Activated T-cell treated with anti-CD3 and anti-CD28 coated beads, Interleukin-2, amount 50 U/mL, for 48 hours (primary cell): Measurements from ENCODE around the gene FOXRED2.

Experiments used
- DNase-seq, 2 experiments: peaks; one replicate each; pipeline ENCODE4 v3.0.0-alpha.2; 2020

Gene FOXRED2

GRCh38 chr22:36512991-36513390 is 6.2 kb upstream of the FOXRED2 start:
- no peak for DNase-seq

DNA sequence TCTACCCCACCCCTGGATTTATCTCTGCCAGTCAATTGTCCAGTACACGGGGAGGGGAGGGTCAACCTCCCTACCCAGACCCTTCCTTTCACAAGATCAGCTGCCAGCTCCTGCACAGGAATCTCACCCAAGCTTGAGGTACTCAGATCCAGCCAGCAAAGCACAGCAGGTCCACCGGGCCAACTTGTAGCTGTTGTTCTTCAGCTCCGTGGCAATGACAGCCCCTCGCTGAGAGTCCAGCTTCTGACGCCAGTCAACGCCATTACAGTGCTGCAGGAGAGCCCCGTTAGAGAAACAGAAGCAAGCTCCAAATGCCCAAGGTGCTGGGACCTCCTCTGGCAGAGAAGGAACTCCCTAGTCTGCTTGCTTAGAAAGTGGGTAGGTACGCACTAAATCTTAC is 5.5 kb upstream of the FOXRED2 start:
- no peak for DNase-seq

- DNase-seq, result peak; percentile 56 to 61
Measured at GRCh38 chr22:36510966-36511881, 4.4 kb upstream of the FOXRED2 start.

GRCh38 chr22:36510384-36510783 is 3.5 kb upstream of the FOXRED2 start:
- DNase-seq, result no peak

- DNase-seq, result no peak
Measured at GRCh38 chr22:36507518-36508010, 724 bp upstream of the FOXRED2 start.

DNA sequence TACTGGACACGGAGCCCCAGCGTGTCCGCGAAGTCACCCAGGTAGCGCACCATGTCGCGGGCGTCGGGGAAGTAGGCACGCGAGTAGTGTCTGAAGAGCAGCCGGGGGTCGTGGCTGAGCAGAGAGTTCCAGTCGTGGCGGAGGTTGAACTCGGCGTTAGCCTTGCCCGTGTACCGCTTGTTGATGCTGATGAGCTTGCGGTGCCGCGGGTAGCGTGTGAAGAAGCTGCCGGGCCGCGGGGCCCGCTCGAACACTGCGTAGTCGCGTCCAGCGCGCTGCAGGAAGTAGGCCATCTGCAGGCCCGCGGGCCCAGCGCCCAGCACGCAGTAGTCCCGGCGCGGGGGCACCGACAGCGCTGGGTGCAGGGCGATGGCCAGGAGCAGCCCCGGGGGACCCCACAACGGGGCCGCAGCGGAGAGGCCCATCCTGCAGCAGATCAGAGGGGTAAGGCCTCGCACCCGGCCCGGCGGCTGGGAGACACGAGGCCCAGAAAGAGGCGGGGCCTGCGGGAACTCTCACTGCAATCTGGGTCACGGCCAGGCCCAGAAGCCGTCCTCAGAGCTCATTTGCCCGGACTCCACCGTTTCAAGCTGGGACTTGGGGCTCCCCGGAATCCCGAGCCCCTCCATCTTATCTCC is 723 bp downstream of the FOXRED2 start:
- DNase-seq, result no peak

DNA sequence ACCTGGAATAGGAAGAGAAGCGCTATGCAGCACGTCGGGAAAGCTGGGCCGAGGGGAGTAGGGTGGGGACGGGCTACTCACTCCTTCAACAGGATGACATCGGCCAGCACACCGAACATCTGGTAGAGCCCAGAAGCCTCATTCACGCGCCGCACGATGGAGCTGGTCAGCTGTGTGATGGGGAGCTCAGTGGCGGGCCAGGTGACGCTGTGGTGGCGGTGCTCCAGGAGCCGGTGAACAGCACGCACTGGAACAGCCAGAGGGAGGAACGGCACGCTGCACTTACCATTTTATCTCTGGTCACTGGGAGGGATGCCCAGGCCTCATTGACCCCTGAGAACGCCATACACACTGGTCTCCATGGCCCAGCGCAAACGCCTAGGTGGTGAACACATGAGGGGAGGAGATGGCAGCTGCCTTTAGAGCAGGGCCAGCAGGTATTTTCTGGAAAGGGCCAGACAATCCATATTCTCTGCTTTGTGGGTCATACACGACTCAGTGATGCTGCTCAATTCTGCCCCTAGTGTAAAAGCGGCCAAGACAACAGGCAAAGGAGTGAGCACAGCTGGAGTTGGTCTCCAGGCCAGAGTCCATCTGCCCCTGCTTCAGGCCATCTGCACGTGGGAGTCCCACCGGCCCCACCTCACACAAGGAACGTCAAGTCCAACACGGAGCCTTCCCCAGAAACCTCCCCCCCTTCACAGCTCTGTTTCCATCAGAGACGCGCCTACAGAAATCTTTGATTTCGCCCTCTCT is 8.8 kb downstream of the FOXRED2 start:
- DNase-seq, result no peak

DNA sequence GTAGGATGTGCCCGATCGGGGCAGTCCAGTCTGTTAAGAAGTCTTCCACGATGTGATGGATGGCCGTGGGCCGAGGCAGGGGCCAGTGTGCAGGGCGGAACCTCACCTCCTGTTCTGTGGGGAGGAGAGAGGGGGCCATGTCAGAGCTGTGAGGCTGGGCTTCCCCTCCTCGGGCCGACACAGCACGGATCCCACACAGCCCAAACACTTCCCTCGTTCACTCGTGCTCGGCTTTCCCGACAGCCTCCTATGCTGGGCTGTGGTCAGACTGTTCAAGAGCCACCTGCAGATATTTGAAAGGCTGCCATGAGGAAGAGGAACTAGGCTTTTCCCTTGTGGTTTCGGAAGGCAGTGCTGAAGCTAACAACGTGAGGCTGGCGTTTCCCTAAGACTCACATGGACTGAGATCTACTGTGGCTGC is 13.1 kb downstream of the FOXRED2 start:
- no peak for DNase-seq

GRCh38 chr22:36492109-36492508 is 14.7 kb downstream of the FOXRED2 start:
- DNase-seq, result no peak

DNA sequence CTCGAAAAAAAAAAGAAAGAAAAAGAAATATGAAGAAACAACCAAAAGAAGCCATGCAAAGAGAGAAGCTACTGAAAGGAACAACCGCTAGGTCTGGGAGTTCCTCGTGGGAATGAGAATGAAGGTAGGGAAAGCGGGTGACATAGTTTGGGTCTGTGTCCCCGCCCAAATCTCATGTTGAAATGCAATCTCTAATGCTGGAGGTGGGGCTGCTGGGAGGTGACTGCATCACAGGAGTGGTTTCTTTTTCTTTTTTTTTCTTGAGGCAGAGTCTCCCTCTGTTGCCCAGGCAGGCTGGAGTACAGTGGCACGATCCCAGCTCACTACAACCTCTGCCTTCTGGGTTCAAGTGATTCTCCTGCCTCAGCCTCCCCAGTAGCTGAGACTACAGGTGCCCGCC is 15.7 kb downstream of the FOXRED2 start:
- DNase-seq, result no peak

GRCh38 chr22:36486619-36487384 is 20.0 kb downstream of the FOXRED2 start:
- DNase-seq, result peak; percentile 73 to 76

- DNase-seq, result peak; percentile 96 to 97
Measured at GRCh38 chr22:36481393-36482168, 25.3 kb downstream of the FOXRED2 start, which contains the start of gene TXN2. TSS of gene TXN2 (minus strand) at chr22:36481640. CDS start at chr22:36480837, 803 bp downstream.

GRCh38 chr22:36480941-36481392 is 25.9 kb downstream of the FOXRED2 start:
- DNase-seq, result no peak

DNA sequence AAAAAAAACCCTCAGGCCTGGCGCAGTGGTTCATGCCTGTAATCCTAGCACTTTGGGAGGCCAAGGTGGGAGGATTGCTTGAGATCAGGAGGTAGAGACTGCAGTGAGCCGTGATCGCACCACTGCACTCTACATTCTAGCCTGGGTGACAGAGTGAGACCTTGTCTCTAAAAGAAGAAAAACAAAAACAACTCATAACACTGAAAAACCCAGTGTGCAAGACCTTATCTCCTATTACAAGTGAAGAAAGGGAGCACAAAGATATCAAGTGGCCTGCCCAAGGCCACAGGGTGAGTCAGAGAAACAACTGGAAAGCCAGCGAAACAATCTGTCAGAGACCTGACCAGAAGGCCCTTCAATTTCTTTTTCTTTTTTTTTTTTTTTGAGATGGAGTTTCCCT is 27.9 kb downstream of the FOXRED2 start:
- no peak for DNase-seq

GRCh38 chr22:36475341-36475740 is 31.5 kb downstream of the FOXRED2 start:
- no peak for DNase-seq

GRCh38 chr22:36472689-36473088 is 34.2 kb downstream of the FOXRED2 start:
- no peak for DNase-seq

DNA sequence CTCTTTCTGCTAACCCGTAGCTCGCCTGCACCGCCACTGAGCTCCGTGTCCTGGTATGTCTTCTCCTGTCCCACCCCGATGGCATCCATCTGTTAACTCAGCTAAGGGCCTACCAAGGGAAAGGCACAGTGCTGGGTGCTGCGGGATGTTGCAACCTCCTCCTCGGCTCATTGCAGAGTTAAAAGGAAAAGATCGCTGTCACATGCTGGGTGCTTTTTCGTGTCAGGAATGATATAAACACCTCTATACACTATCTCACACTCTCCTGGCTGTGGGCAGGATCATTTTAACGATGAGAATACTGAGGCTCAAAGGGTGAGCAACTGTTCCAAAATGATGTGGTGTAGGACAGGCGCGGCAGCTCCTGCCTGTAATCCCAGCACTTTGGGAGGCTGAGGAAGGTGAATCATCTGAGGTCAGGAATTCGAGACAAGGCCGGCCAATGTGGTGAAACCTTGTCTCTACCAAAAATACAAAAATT is 35.5 kb downstream of the FOXRED2 start:
- no peak for DNase-seq

DNA sequence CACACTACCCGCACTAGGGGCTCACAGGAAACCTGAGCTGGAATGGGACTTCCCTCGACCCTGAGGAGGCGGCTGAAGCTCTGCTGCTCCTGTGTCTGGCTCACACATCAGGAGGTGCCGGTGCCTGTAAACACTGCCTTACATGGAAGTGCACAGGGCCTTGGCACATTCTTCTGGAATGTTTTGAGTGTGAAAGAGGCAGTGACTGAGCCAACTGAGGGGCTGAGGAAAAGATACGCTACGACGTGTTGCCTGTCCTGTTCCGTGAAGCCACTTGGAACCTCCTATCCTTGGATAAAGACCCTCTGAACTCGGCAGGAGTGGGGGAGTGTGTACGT is 35.9 kb downstream of the FOXRED2 start:
- no peak for DNase-seq

GRCh38 chr22:36470162-36470993 is 36.5 kb downstream of the FOXRED2 start:
- DNase-seq, result peak; percentile 83 to 86

GRCh38 chr22:36469094-36469710 is 37.6 kb downstream of the FOXRED2 start:
- DNase-seq, result no peak
